ENCODE measurements around the gene TAL1.

DNA sequence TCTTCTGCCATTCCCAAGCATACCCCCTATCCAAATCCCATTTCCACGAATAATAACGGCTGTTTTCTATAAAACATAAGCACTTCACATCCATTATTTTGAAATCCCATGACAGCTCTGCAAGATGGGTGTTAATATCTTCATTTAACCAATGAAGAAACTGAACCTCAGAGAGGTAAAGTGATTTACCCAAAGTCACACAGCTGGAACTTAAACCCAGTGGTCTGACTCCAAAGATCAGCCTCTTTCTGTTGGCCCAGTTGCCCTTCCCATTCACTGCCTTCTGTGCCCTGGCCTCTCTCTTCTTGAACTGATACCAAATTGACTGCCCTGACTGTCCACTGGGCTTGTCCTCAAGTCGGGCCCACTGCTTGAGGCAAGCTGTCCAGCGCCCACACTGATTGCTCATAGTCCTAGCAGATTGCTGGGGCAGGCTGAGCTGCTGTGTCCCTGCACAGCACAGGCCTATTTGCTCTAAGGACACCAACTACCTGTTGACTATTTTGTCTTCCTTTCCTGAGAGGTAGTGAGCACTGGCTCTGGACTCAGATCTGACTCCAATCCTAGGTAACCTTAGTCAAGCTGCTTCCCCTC, 19.3 kb downstream of the TAL1 start:
- TF ChIP-seq, protein P1, sequence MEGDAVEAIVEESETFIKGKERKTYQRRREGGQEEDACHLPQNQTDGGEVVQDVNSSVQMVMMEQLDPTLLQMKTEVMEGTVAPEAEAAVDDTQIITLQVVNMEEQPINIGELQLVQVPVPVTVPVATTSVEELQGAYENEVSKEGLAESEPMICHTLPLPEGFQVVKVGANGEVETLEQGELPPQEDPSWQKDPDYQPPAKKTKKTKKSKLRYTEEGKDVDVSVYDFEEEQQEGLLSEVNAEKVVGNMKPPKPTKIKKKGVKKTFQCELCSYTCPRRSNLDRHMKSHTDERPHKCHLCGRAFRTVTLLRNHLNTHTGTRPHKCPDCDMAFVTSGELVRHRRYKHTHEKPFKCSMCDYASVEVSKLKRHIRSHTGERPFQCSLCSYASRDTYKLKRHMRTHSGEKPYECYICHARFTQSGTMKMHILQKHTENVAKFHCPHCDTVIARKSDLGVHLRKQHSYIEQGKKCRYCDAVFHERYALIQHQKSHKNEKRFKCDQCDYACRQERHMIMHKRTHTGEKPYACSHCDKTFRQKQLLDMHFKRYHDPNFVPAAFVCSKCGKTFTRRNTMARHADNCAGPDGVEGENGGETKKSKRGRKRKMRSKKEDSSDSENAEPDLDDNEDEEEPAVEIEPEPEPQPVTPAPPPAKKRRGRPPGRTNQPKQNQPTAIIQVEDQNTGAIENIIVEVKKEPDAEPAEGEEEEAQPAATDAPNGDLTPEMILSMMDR (IDR thresholded peaks at IDR 0.05; ENCODE audit: low read length) = no peak
- TF ChIP-seq EZH2 (optimal IDR thresholded peaks at IDR 0.05; ENCODE audit: low read depth, low read length) (no peak), EZH2phosphoT487 (IDR thresholded peaks at IDR 0.05; ENCODE audit: low read length) (no peak)

Data from MM.1S (cell line).